HEK293 (cell line): ENCODE measurements around the gene IBA57.

Source experiments
- BCL11A ChIP-seq: fragments of 450-650 bp; formaldehyde crosslinking; IDR thresholded peaks from 2 replicates; pipeline ENCODE4 v1.5.1; 2016; ENCODE audit warnings: low read depth, missing biosample characterization, missing genetic modification characterization
- HOXD13 ChIP-seq: sonication (generic); formaldehyde crosslinking; IDR thresholded peaks from 2 replicates; pipeline ENCODE4 v1.8.0; 2022; ENCODE audit warnings: missing genetic modification reagents, borderline replicate concordance
- IKZF3 ChIP-seq: fragments of 450-650 bp; IDR thresholded peaks from 2 replicates; pipeline ENCODE4 v1.5.0; 2018; ENCODE audit warnings: missing biosample characterization, mild to moderate bottlenecking, missing genetic modification characterization, moderate library complexity
- YY1 ChIP-seq: fragments of 450-650 bp; formaldehyde crosslinking; IDR thresholded peaks from 2 replicates; pipeline ENCODE4 v1.5.1; 2018; ENCODE audit warnings: missing biosample characterization, missing genetic modification characterization
- ZNF16 ChIP-seq: fragments of 450-650 bp; formaldehyde crosslinking; IDR thresholded peaks from 2 replicates; pipeline ENCODE4 v1.5.1; 2016; ENCODE audit warnings: low read depth, missing biosample characterization, missing genetic modification characterization
- ZNF391 ChIP-seq: fragments of 450-650 bp; formaldehyde crosslinking; IDR thresholded peaks from 2 replicates; pipeline ENCODE4 v1.5.1; 2016; ENCODE audit warnings: low read depth, missing biosample characterization, missing genetic modification characterization, borderline replicate concordance
- ZNF48 ChIP-seq: fragments of 450-650 bp; formaldehyde crosslinking; IDR thresholded peaks from 2 replicates; pipeline ENCODE4 v1.5.1; 2016; ENCODE audit warnings: missing biosample characterization, missing genetic modification characterization
- ZNF623 ChIP-seq: fragments of 450-650 bp; formaldehyde crosslinking; IDR thresholded peaks from 2 replicates; pipeline ENCODE4 v1.5.1; 2016; ENCODE audit warnings: missing biosample characterization, missing genetic modification characterization
- ZNF707 ChIP-seq: fragments of 450-650 bp; formaldehyde crosslinking; IDR thresholded peaks from 2 replicates; pipeline ENCODE4 v1.5.1; 2016; ENCODE audit warnings: missing biosample characterization, missing genetic modification characterization
- ZNF747 ChIP-seq: fragments of 450-650 bp; formaldehyde crosslinking; IDR thresholded peaks from 2 replicates; pipeline ENCODE4 v1.5.1; 2016; ENCODE audit warnings: missing biosample characterization, missing genetic modification characterization
- ZNF791 ChIP-seq: fragments of 450-650 bp; formaldehyde crosslinking; IDR thresholded peaks from 2 replicates; pipeline ENCODE4 v1.5.1; 2016; ENCODE audit warnings: missing biosample characterization, missing genetic modification characterization
- TF ChIP-seq, protein P1 (sequence below): fragments of 450-650 bp; formaldehyde crosslinking; conservative IDR thresholded peaks from 2 replicates; pipeline ENCODE4 v1.5.1; 2016; ENCODE audit warnings: low read depth, missing biosample characterization, missing genetic modification characterization
- TF ChIP-seq, protein P2 (sequence below): fragments of 450-650 bp; formaldehyde crosslinking; IDR thresholded peaks from 2 replicates; pipeline ENCODE4 v1.5.1; 2016; ENCODE audit warnings: missing biosample characterization, missing genetic modification characterization
- TF ChIP-seq, protein P3 (sequence below): fragments of 450-650 bp; formaldehyde crosslinking; IDR thresholded peaks from 2 replicates; pipeline ENCODE4 v1.5.1; 2017; ENCODE audit warnings: missing biosample characterization, missing genetic modification characterization
- TF ChIP-seq, protein P4 (sequence below): fragments of 450-650 bp; formaldehyde crosslinking; IDR thresholded peaks from 2 replicates; pipeline ENCODE4 v1.5.1; 2016; ENCODE audit warnings: missing biosample characterization, missing genetic modification characterization
- TF ChIP-seq, protein P5 (sequence below): fragments of 450-650 bp; formaldehyde crosslinking; IDR thresholded peaks from 2 replicates; pipeline ENCODE4 v1.5.1; 2017; ENCODE audit warnings: missing biosample characterization, missing genetic modification characterization
- TF ChIP-seq, protein P6 (sequence below): fragments of 450-650 bp; formaldehyde crosslinking; IDR thresholded peaks from 2 replicates; pipeline ENCODE4 v1.5.1; 2016; ENCODE audit warnings: missing biosample characterization, missing genetic modification characterization
- TF ChIP-seq, protein P7 (sequence below): fragments of 450-650 bp; formaldehyde crosslinking; IDR thresholded peaks from 2 replicates; pipeline ENCODE4 v1.5.1; 2016; ENCODE audit warnings: missing biosample characterization, missing genetic modification characterization
- TF ChIP-seq, protein P8 (sequence below): fragments of 450-650 bp; formaldehyde crosslinking; IDR thresholded peaks from 2 replicates; pipeline ENCODE4 v1.5.1; 2016; ENCODE audit warnings: missing biosample characterization, missing genetic modification characterization

IBA57 gene

DNA sequence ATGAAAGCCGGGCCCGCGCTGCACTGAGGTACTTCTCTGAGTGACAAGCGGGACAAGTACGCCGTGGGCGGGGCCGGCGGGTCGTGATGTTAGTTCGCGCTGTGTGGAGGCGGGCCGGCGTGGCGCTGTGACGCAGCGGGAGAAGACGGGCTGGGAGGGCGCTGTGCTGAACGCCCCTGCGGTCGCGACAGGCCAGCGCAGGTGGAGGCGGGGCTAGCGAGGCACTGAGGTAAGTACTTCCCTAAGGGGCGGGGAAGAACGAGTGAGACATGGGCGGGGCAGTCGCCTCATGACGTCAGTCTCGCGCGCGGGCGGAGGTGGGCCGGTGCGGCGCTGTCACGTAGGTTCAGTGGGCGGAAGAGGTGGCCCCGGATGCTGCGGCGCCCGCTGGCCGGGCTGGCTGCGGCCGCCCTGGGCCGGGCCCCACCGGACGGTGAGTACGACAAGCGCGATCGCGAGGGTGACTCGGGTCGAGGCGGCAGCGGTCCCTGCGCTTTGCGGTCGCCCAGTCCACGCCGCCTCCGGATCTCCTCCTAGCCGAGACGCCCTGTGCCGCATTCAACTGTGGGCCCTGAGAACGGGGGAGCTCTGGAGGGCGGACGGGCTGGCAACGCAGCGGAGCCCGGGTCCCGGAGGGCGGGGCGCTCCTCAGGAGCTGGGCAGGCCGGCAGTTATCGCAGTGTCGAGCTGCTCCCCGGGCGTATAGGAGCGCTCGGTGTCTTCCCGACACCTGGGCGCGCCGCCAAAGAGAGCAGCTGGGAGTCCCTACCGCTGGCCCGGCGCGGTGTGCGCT lies 25.5 kb upstream of the IBA57 start, which contains the start of gene GUK1 (continued):
- TF ChIP-seq, protein P1, sequence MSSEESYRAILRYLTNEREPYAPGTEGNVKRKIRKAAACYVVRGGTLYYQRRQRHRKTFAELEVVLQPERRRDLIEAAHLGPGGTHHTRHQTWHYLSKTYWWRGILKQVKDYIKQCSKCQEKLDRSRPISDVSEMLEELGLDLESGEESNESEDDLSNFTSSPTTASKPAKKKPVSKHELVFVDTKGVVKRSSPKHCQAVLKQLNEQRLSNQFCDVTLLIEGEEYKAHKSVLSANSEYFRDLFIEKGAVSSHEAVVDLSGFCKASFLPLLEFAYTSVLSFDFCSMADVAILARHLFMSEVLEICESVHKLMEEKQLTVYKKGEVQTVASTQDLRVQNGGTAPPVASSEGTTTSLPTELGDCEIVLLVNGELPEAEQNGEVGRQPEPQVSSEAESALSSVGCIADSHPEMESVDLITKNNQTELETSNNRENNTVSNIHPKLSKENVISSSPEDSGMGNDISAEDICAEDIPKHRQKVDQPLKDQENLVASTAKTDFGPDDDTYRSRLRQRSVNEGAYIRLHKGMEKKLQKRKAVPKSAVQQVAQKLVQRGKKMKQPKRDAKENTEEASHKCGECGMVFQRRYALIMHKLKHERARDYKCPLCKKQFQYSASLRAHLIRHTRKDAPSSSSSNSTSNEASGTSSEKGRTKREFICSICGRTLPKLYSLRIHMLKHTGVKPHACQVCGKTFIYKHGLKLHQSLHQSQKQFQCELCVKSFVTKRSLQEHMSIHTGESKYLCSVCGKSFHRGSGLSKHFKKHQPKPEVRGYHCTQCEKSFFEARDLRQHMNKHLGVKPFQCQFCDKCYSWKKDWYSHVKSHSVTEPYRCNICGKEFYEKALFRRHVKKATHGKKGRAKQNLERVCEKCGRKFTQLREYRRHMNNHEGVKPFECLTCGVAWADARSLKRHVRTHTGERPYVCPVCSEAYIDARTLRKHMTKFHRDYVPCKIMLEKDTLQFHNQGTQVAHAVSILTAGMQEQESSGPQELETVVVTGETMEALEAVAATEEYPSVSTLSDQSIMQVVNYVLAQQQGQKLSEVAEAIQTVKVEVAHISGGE (tag by site-specific recombination): peak; percentile 93
- TF ChIP-seq ZNF391 (tag by site-specific recombination) (peak; percentile 85; the same call in 1 of the 2 replicates), ZNF48 (tag by site-specific recombination) (no peak), YY1 (peak; percentile 64; the same call in 1 of the 2 replicates), ZNF707 (tag by site-specific recombination) (no peak), ZNF747 (no peak), ZNF16 (no peak), HOXD13 (CRISPR knock-in tag) (no peak), ZNF623 (no peak; the same call in 1 of the 2 replicates), BCL11A (tag by site-specific recombination) (0 out of 2 replicates have a peak, but pooled peaks have one; percentile 23), IKZF3 (tag by site-specific recombination) (no peak; the same call in 1 of the 2 replicates), ZNF791 (0 out of 2 replicates have a peak, but pooled peaks have one; percentile 9)
- TF ChIP-seq, protein P2, sequence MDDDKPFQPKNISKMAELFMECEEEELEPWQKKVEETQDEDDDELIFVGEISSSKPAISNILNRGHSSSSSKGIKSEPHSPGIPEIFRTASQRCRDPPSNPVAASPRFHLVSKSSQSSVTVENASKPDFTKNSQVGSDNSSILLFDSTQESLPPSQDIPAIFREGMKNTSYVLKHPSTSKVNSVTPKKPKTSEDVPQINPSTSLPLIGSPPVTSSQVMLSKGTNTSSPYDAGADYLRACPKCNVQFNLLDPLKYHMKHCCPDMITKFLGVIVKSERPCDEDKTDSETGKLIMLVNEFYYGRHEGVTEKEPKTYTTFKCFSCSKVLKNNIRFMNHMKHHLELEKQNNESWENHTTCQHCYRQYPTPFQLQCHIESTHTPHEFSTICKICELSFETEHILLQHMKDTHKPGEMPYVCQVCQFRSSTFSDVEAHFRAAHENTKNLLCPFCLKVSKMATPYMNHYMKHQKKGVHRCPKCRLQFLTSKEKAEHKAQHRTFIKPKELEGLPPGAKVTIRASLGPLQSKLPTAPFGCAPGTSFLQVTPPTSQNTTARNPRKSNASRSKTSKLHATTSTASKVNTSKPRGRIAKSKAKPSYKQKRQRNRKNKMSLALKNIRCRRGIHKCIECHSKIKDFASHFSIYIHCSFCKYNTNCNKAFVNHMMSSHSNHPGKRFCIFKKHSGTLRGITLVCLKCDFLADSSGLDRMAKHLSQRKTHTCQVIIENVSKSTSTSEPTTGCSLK: no peak
- TF ChIP-seq, protein P3, sequence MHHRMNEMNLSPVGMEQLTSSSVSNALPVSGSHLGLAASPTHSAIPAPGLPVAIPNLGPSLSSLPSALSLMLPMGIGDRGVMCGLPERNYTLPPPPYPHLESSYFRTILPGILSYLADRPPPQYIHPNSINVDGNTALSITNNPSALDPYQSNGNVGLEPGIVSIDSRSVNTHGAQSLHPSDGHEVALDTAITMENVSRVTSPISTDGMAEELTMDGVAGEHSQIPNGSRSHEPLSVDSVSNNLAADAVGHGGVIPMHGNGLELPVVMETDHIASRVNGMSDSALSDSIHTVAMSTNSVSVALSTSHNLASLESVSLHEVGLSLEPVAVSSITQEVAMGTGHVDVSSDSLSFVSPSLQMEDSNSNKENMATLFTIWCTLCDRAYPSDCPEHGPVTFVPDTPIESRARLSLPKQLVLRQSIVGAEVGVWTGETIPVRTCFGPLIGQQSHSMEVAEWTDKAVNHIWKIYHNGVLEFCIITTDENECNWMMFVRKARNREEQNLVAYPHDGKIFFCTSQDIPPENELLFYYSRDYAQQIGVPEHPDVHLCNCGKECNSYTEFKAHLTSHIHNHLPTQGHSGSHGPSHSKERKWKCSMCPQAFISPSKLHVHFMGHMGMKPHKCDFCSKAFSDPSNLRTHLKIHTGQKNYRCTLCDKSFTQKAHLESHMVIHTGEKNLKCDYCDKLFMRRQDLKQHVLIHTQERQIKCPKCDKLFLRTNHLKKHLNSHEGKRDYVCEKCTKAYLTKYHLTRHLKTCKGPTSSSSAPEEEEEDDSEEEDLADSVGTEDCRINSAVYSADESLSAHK (tag by site-specific recombination): no peak
- TF ChIP-seq, protein P4, sequence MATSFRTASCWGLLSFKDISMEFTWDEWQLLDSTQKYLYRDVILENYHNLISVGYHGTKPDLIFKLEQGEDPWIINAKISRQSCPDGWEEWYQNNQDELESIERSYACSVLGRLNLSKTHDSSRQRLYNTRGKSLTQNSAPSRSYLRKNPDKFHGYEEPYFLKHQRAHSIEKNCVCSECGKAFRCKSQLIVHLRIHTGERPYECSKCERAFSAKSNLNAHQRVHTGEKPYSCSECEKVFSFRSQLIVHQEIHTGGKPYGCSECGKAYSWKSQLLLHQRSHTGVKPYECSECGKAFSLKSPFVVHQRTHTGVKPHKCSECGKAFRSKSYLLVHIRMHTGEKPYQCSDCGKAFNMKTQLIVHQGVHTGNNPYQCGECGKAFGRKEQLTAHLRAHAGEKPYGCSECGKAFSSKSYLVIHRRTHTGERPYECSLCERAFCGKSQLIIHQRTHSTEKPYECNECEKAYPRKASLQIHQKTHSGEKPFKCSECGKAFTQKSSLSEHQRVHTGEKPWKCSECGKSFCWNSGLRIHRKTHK (tag by site-specific recombination): no peak
- TF ChIP-seq, protein P5, sequence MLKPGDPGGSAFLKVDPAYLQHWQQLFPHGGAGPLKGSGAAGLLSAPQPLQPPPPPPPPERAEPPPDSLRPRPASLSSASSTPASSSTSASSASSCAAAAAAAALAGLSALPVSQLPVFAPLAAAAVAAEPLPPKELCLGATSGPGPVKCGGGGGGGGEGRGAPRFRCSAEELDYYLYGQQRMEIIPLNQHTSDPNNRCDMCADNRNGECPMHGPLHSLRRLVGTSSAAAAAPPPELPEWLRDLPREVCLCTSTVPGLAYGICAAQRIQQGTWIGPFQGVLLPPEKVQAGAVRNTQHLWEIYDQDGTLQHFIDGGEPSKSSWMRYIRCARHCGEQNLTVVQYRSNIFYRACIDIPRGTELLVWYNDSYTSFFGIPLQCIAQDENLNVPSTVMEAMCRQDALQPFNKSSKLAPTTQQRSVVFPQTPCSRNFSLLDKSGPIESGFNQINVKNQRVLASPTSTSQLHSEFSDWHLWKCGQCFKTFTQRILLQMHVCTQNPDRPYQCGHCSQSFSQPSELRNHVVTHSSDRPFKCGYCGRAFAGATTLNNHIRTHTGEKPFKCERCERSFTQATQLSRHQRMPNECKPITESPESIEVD (tag by site-specific recombination): no peak
- TF ChIP-seq, protein P6, sequence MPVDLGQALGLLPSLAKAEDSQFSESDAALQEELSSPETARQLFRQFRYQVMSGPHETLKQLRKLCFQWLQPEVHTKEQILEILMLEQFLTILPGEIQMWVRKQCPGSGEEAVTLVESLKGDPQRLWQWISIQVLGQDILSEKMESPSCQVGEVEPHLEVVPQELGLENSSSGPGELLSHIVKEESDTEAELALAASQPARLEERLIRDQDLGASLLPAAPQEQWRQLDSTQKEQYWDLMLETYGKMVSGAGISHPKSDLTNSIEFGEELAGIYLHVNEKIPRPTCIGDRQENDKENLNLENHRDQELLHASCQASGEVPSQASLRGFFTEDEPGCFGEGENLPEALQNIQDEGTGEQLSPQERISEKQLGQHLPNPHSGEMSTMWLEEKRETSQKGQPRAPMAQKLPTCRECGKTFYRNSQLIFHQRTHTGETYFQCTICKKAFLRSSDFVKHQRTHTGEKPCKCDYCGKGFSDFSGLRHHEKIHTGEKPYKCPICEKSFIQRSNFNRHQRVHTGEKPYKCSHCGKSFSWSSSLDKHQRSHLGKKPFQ (tag by site-specific recombination): peak; percentile 98
- TF ChIP-seq, protein P7, sequence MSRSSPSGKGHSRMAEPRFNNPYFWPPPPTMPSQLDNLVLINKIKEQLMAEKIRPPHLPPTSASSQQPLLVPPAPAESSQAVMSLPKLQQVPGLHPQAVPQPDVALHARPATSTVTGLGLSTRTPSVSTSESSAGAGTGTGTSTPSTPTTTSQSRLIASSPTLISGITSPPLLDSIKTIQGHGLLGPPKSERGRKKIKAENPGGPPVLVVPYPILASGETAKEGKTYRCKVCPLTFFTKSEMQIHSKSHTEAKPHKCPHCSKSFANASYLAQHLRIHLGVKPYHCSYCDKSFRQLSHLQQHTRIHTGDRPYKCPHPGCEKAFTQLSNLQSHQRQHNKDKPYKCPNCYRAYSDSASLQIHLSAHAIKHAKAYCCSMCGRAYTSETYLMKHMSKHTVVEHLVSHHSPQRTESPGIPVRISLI (tag by site-specific recombination): no peak
- TF ChIP-seq, protein P8, sequence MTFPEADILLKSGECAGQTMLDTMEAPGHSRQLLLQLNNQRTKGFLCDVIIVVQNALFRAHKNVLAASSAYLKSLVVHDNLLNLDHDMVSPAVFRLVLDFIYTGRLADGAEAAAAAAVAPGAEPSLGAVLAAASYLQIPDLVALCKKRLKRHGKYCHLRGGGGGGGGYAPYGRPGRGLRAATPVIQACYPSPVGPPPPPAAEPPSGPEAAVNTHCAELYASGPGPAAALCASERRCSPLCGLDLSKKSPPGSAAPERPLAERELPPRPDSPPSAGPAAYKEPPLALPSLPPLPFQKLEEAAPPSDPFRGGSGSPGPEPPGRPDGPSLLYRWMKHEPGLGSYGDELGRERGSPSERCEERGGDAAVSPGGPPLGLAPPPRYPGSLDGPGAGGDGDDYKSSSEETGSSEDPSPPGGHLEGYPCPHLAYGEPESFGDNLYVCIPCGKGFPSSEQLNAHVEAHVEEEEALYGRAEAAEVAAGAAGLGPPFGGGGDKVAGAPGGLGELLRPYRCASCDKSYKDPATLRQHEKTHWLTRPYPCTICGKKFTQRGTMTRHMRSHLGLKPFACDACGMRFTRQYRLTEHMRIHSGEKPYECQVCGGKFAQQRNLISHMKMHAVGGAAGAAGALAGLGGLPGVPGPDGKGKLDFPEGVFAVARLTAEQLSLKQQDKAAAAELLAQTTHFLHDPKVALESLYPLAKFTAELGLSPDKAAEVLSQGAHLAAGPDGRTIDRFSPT: peak; percentile 91
